ENCODE data around the gene GDPGP1. TPM values are rescaled to one million over a fixed set of nuclear protein-coding genes. Genes with fewer than 3 reads are reported as not detected.

Gene GDPGP1
- polyA plus RNA-seq, 1 experiment = 4.8 TPM

DNA sequence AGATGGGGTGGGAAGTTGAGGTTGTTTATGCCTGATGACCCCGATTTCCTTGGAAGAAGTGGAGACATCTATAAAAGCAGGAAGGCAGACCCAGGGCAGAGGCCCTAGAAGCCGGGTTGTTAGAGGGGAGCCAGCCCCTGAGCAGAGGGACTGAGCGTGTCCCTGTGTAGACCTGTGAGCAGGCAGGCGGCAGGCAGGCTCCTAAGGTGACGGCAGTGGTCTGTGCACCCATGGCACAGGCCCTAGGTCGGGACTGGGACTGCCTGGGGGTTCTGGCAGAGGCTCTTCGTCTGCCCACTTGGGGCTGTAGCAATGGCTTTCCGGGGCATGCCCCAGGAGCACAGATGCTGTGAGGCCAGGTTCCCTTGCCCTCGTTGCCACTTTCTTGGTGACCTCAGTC is 23.0 kb upstream of the GDPGP1 start:
- H3K36me3 ChIP-seq (ENCODE audit: control insufficient read depth, insufficient read depth, low read length) = peaks cover 3% of the 10 kb centered on the region; the same call in 1 of the 2 replicates
- POLR2A ChIA-PET = no interaction called here
- TF ChIP-seq, protein P1, sequence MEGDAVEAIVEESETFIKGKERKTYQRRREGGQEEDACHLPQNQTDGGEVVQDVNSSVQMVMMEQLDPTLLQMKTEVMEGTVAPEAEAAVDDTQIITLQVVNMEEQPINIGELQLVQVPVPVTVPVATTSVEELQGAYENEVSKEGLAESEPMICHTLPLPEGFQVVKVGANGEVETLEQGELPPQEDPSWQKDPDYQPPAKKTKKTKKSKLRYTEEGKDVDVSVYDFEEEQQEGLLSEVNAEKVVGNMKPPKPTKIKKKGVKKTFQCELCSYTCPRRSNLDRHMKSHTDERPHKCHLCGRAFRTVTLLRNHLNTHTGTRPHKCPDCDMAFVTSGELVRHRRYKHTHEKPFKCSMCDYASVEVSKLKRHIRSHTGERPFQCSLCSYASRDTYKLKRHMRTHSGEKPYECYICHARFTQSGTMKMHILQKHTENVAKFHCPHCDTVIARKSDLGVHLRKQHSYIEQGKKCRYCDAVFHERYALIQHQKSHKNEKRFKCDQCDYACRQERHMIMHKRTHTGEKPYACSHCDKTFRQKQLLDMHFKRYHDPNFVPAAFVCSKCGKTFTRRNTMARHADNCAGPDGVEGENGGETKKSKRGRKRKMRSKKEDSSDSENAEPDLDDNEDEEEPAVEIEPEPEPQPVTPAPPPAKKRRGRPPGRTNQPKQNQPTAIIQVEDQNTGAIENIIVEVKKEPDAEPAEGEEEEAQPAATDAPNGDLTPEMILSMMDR (IDR thresholded peaks at IDR 0.05; ENCODE audit: insufficient read depth, low read depth, low read length) = no peak
- CTCF ChIA-PET = no interaction called here
- no peak for DNase-seq (ENCODE audit: low read depth)
- H3K27me3 ChIP-seq (ENCODE audit: control insufficient read depth, insufficient read depth, low read length) = no peaks in the 10 kb centered on the region
- H3K4me3 ChIP-seq (ENCODE audit: low read depth, low read length) = no peak overlapping the region

DNA sequence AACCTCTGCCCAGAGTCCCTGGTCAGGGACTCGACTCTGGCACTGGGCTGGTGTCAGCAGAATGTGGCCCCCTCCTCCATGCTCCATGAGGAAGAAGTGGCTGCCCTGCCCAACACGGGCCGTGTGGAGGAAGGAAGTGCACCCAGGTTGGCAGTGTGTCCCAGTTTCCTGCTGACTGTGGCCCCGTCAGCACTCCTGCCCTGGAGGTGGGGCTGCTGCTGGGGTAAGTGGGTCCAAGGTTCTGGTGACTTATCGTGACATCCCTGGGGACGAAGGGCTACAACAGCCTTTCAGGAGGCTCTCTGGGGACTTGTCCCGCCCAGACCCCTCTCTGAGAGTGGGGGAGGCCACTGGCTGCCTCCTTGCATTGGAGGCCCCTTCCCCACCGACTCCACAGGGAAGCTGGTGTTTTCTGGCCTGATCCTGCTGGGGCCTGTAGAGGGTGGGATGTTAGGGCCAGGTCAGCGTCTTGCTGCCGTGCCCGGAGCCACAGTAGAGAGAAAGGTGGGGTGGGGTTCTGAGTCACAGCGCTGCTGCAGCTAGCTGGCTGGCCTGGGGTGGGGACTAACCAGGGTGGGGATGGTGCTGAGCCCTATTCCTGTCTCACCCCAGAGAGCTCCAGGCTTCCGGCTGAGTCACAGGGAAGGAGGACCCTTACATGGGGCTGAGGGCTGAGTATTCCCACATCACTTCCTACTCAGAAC is 22.4 kb upstream of the GDPGP1 start:
- peaks cover 2% of the 10 kb centered on the region; the same call in 1 of the 2 replicates for H3K36me3 ChIP-seq (ENCODE audit: control insufficient read depth, insufficient read depth, low read length)
- no peak for DNase-seq (ENCODE audit: low read depth)
- H3K4me3 ChIP-seq (ENCODE audit: low read depth, low read length) = no peak overlapping the region
- ChIA-PET POLR2A (interaction anchor here (0.6 kb wide), 1 partner anchor 99 kb away, joined by 3 read pairs; no protein-coding TSS in a partner anchor), CTCF (interaction anchor here (1.0 kb wide), 1 partner anchor 10 kb away, joined by 4 read pairs; no protein-coding TSS in a partner anchor)
- H3K27me3 ChIP-seq (ENCODE audit: control insufficient read depth, insufficient read depth, low read length) = no peaks in the 10 kb centered on the region
- TF ChIP-seq, protein P1 (IDR thresholded peaks at IDR 0.05; ENCODE audit: insufficient read depth, low read depth, low read length) = no peak

DNA sequence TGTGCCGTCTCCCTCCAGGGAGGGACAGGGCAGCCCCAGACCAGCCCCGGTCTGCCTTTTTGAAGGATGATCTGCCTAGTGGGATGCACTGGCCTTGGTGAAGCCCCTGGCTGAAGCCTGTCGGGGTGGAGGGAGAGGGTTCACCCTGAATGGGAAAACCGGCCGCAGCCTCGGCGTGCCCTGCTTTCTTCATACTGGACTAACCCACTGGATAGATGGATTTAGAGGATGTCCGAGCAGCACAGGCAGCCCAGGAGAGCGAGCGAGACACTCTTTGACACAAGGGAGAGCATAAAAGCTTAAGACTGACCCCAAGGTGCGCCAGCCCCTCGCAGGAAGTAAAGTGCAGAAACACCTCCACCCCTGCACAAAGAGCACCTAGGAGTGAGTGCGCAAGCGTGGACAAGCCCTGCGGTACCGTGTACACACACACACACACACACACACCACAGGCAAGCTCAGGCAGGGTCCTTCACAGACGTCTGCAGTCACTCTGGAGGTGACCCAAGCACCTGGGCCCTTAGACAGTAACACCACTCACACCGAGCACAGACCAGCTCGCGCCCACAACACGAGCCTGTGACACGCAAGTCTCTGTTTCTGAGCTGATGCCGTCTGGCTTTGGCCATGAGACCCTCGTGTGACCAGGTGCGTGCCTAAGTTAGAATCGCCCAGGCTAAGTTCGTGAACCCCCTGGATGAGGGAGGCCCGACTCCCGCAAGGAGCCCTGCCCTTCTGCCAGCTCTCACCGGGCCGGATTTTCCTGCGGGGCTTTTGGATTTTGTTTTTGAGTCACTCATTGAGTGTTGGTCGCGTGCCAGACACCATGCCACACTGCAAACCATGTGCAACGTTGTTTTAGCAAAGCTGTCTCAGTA is 21.5 kb upstream of the GDPGP1 start:
- Histone ChIP-seq H3K36me3 (ENCODE audit: control insufficient read depth, insufficient read depth, low read length) (peaks cover 2% of the 10 kb centered on the region; the same call in 1 of the 2 replicates), H3K4me3 (ENCODE audit: low read depth, low read length) (no peak overlapping the region), H3K27me3 (ENCODE audit: control insufficient read depth, insufficient read depth, low read length) (no peaks in the 10 kb centered on the region)
- no peak for DNase-seq (ENCODE audit: low read depth)
- CTCF ChIA-PET = interaction anchor here (1.0 kb wide), 1 partner anchor 9 kb away, joined by 4 read pairs; no protein-coding TSS in a partner anchor
- TF ChIP-seq, protein P1 (IDR thresholded peaks at IDR 0.05; ENCODE audit: insufficient read depth, low read depth, low read length) = no peak
- POLR2A ChIA-PET = interaction anchor here (0.6 kb wide), 1 partner anchor 99 kb away, joined by 3 read pairs; no protein-coding TSS in a partner anchor

DNA sequence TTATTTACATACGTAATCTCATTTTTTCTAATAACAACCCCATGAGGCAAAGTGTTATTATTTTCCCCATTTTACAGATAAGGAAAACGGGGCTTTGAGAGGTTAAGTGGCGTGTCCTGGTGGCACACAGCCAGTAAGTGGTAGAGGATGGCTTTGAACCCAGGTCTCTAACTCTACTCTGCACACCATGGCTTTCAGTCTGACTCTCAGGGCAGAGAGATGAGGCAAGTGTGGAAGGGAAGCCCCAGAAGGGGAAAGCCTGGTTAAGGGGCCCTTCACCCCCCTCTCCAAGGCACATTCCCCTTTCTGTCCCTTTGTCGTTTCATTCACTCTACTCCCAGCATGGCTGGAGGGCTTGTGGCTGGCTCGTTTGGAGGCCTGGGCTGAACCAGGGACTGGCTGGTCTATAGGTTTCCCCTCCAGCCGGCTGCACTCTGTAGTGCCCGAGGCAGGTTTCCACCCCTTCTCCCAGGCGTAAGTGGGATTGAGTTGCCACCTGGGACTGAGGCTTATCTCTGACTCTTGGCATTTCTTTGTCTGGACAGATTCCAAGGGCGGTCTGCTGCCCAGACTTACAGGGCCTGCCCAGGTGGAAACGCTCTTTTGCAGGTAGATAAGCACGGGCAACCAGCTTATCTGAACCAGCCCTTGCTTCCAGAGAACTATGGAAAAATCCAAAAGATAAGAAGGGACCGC is 20.7 kb upstream of the GDPGP1 start:
- Histone ChIP-seq H3K27me3 (ENCODE audit: control insufficient read depth, insufficient read depth, low read length) (no peaks in the 10 kb centered on the region), H3K36me3 (ENCODE audit: control insufficient read depth, insufficient read depth, low read length) (peaks cover 3% of the 10 kb centered on the region), H3K4me3 (ENCODE audit: low read depth, low read length) (no peak overlapping the region)
- TF ChIP-seq, protein P1 (IDR thresholded peaks at IDR 0.05; ENCODE audit: insufficient read depth, low read depth, low read length) = no peak
- CTCF ChIA-PET = interaction anchor here (0.8 to 1.6 kb wide), 5 partner anchors 8 to 40 kb away, joined by 3 to 5 read pairs (median 4); partner anchors contain the start of gene TTLL13
- POLR2A ChIA-PET = no interaction called here
- no peak for DNase-seq (ENCODE audit: low read depth)
